WI38 (cell line): ENCODE results near the gene GALNT5.

Experiments used
- H3K4me3 ChIP-seq: 2 replicates; pipeline ENCODE4 v1.5.1; 2011; ENCODE audit warnings: low read depth, mild to moderate bottlenecking, control low read depth, low read length
- TF ChIP-seq, protein P1 (sequence below): IDR thresholded peaks from 2 replicates; pipeline ENCODE4 v1.5.1; 2012; ENCODE audit warnings: low read depth, mild to moderate bottlenecking, control low read depth, low read length

GALNT5 gene

DNA sequence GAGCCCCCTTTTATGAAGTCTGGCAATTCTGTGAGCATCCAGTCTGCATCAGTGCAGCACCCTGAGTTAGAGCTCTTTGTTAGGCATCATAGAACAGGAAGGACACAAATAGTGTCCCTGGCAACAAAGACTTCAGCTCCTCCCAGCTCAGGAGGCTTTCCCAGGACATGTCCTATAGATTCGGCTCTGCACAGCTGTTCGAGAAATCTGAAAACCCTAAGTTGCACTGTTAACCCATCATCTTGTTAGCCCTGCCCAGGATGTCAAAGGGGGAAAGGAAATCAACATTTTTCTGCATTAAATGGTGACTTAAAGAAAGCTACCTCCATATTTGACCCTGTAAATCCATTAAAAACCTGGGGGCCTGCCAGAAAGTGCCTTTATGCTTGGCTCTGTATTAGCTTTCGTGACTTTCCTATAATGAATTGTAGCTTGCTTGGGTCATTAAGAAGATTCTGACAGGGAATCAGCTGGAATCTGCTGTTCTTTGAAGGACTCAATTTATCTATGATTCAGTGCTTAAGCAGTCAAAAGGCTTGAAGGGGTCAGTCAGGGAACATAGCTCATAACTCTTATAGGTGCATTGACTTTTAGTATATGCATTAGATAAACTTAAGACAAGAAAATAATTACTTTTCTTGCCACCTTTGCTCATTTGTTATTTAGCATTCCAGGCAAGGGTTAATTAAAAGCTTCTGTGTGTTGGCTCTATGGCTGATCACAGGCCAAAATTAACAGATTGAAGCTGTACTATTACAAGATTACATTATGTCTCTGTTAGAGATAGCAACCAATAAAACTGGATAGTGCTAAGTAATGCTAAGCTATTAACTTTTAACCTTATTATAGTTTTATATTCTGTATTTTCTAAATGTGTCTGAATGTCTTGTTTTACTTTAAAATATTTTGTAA is 47.6 kb downstream of the GALNT5 start:
- TF ChIP-seq, protein P1, sequence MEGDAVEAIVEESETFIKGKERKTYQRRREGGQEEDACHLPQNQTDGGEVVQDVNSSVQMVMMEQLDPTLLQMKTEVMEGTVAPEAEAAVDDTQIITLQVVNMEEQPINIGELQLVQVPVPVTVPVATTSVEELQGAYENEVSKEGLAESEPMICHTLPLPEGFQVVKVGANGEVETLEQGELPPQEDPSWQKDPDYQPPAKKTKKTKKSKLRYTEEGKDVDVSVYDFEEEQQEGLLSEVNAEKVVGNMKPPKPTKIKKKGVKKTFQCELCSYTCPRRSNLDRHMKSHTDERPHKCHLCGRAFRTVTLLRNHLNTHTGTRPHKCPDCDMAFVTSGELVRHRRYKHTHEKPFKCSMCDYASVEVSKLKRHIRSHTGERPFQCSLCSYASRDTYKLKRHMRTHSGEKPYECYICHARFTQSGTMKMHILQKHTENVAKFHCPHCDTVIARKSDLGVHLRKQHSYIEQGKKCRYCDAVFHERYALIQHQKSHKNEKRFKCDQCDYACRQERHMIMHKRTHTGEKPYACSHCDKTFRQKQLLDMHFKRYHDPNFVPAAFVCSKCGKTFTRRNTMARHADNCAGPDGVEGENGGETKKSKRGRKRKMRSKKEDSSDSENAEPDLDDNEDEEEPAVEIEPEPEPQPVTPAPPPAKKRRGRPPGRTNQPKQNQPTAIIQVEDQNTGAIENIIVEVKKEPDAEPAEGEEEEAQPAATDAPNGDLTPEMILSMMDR = no peak
- H3K4me3 ChIP-seq = no peak overlapping the region

DNA sequence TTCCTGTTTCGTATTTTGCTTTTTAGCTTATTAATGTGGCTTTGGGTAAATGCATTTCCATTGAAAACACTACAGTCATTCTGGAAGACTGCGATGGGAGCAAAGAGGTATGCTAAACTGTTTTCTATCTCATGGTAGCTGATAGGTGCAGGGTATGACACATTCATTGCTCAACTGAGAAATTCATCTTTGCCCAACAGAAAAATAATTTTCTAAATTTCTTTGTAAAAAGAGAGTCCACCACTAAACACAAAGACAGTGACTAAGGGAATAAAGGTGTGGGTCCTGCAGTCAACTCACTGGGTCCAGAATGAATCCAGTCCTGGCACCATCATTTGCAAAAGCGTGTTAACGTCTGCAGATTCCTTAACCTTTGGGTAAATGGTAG is 48.2 kb downstream of the GALNT5 start:
- TF ChIP-seq, protein P1 = no peak
- no peak overlapping the region for H3K4me3 ChIP-seq

DNA sequence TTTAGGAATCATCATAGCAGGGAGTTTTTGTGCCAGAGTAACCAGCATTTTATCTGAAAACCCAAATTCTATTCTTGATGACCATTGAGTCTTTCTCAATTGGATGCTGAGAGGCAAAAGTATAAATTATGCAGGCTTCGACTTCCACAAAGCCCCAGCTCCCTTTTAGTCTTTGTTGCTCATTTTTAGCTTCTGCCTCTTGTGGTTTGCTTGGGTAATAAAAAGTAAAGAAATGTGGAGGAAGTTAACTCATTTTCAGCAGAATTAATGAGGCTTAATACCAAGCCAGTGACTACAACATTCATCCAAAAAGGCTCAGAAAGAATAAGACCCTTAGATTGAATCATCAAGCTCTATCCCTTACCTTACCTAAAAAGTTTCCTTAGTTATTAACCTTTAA is 49.5 kb downstream of the GALNT5 start:
- TF ChIP-seq, protein P1 = no peak
- H3K4me3 ChIP-seq = no peak overlapping the region

DNA sequence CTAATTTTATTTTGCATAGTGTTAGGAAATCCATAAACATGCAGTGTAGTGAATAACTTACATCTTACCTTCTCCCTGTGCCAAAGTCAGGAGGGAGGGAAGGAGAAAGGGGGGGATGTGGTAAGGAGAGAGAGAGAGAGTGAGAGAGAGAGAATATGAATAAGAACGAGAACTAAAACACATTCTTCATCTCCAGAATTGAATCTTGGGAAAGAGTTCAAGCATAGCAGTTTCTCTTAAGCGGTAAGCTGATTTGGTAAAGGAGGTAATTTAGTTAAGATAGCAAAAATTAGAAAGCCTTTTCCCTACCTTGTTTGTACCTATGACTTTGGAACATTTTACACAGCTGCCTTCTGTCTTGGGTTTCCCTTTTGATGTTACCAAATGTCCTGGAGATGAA is 52.4 kb downstream of the GALNT5 start:
- TF ChIP-seq, protein P1 = no peak

DNA sequence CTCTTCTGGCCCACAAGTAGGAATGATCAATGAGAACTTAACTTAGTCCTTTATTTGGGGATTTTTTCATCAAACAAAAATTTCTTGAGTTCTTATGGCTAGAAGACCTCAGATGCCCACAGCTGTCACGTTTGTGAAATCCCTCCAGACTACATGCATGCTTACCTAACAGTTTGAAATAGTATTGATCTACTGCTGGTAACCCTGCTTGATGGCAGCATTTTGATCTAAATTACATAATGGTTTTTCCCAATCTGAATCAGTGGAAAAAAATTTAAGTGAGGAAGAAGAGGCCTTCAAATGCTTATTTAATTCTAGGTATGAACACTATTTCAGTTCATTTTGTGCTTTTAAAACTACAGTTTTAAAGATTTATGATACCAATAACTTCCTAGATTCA is 54.2 kb downstream of the GALNT5 start:
- no peak overlapping the region for H3K4me3 ChIP-seq
- TF ChIP-seq, protein P1 = no peak

More for the DNA sequence above, 52.4 kb downstream of the GALNT5 start:
- H3K4me3 ChIP-seq = no peak overlapping the region

DNA sequence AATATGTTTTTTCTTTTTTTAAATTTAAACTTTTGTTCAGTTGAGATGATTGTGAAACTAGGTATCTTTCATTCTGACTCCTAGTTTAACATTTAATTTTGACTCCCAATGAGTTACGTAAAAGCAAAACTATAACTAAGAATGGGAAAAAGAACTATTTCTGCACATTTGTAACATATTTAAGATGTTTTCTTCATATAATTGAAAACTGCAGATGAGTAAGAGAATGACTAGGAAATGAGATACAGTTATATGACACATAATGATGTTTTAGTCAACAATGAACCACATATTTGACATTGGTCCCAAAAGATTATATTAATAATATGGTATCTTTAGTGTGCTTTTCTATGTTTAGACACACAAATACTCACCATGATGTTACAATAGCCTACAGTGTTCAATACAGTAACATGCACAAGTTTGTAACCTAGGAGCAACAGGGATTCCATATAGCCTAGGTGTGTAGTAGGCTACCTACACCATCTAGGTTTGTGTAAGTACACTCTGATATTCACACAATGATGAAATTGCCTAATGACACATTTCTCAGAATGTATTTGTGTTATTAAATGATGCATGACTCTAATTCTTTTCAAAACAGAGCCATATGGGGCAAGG is 55.5 kb downstream of the GALNT5 start:
- TF ChIP-seq, protein P1 = no peak
- no peak overlapping the region for H3K4me3 ChIP-seq

DNA sequence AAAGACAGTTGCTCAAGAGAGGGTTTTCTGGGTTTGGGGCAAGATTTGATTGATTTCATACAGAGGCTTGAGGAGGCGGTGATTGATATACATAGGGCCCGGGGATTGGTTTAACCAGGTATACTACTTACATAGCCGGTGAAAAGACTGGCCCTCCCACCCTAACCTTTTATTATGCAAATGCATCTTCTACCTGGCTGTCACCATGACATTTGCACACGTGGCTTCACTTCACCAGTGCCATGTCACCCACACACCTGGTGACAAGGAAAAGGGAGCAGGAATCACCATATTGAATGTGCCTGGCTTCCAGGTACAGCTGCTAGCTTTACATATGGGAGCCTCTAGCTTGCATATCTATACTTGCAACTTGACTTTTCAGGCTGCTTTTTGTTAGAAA is 58.4 kb downstream of the GALNT5 start:
- H3K4me3 ChIP-seq = no peak overlapping the region
- TF ChIP-seq, protein P1 = no peak
